Adrenal gland (tissue), 12 donors: ENCODE measurements around the gene SCN8A. TPM values are rescaled to one million over a fixed set of nuclear protein-coding genes. Genes with fewer than 3 reads are reported as not detected.

Experiments
- DNase-seq, 7 donors: peaks; one replicate each; pipeline ENCODE4 v3.0.0-alpha.2; 2019 to 2020
- H3K27ac ChIP-seq, 5 donors: fragments of 200-600 bp; sonication (generic) in 4 of 5; 1 replicate in 3 of 5; 2 replicates in 2 of 5; pipeline versions ENCODE4 v1.5.1 to v1.8.0; 2016 to 2020; ENCODE audit warnings: mild to moderate bottlenecking in 1 of 5
- H3K27me3 ChIP-seq: fragments of 200-600 bp; 2 replicates; pipeline ENCODE4 v1.8.0; 2021
- H3K36me3 ChIP-seq, 2 donors: fragments of 200-600 bp; replicated peaks in 1 of 2; 1 replicate in 1 of 2; 2 replicates in 1 of 2; pipeline versions ENCODE4 v1.5.1 to v1.8.0; 2018 to 2022
- H3K4me1 ChIP-seq, 2 donors: fragments of 200-600 bp; replicated peaks in 1 of 2; 1 replicate in 1 of 2; 2 replicates in 1 of 2; pipeline versions ENCODE4 v1.5.1 to v1.8.0; 2018 to 2021
- H3K4me3 ChIP-seq, 4 donors: fragments of 200-600 bp; sonication (generic) in 3 of 4; one replicate each; pipeline ENCODE4 v1.5.1; 2016 to 2018
- H3K9me3 ChIP-seq, 3 donors: fragments of 200-600 bp; sonication (generic) in 1 of 3; replicated peaks in 1 of 3; 1 replicate in 2 of 3; 2 replicates in 1 of 3; pipeline versions ENCODE4 v1.5.1 to v1.8.0; 2016 to 2021
- CTCF ChIP-seq, 6 experiments: fragments of 450-650 bp in 4 of 6; fragments of 200-600 bp in 2 of 6; sonication (generic) in 1 of 6; IDR thresholded peaks; 1 replicate in 5 of 6; 2 replicates in 1 of 6; pipeline versions ENCODE4 v1.5.1 to v1.8.0; 2016 to 2021; ENCODE audit warnings: antibody characterized with exemption in 6 of 6, mild to moderate bottlenecking in 2 of 6, moderate library complexity in 1 of 6
- POLR2A ChIP-seq, 2 donors: fragments of 450-650 bp; IDR thresholded peaks; one replicate each; pipeline ENCODE4 v1.6.1; 2017; ENCODE audit warnings: antibody characterized with exemption in 2 of 2, mild to moderate bottlenecking in 2 of 2, moderate library complexity in 1 of 2
- WGBS, 4 donors: extraction: QIAGEN DNeasy Blood & Tissue Kit in 2 of 4; methylation state at CpG; one replicate each; pipeline versions ENCODE4 v1.1.5 to v1.1.7; 2013 to 2017; 5-methylcytosine and 5-hydroxymethylcytosine counted together
- intact Hi-C, 2 donors: fragments of 100-400 bp; cut with DNase I; formaldehyde crosslinking; loops; one replicate each; pipeline versions ENCODE4 v1.14.1 to v1.15.0; 2022 to 2023
- polyA plus RNA-seq, 3 donors: library from polyadenylated mRNA; stranded (reverse); fragments of 200-250 nt in 2 of 3; fragments of 350-450 nt in 1 of 3; fragmentation: Illumina TruSeq in 1 of 3; extraction: RNeasy Lipid Tissue Mini Kit (QIAGEN cat#74804) in 1 of 3; gene quantifications; one replicate each; pipeline ENCODE4 v1.2.3, GENCODE V29; 2013 to 2014
- total RNA-seq, 9 donors: library from RNA; depleted of rRNA in 4 of 9; stranded (reverse); fragments of >200 nt in 4 of 9; fragments of 120-200 nt in 1 of 9; fragmentation: NEBNext Ultra II Directional in 1 of 9; extraction: Animal tissue kit (Norgen Biotek cat#: 25700) in 1 of 9; gene quantifications; one replicate each; pipeline versions ENCODE4 v1.1.0 to v1.2.4, GENCODE V29; 2013 to 2023
- donor health status: healthy with polysubstance abuse.
- donor health status: Bipolar disorder and iron deficiency.
- donor health status: DM: yes; HTN: yes; CAD: no.
- donor health status: DM: no; HTN: no; CAD: no.
- donor health status: DM: no; HTN: no; CAD: no.
- donor health status: DM: yes; HTN: yes; CAD: no.

SCN8A gene
- total and polyA plus RNA-seq, 12 donors: 0.69 to 7.0 (median 2.0) TPM

GRCh38 chr12:51749206-51749985 lies 158.4 kb downstream of the SCN8A start:
- intact Hi-C loops: no loop called here
- no peaks in the 10 kb centered on the region for H3K27me3 ChIP-seq
- no peak for DNase-seq
- 85 to 91% (median 87%) methylated on average over 10 of the region's 10 CpGs for WGBS, 4 donors
- H3K4me3 ChIP-seq: no peak overlapping the region
- no peaks in the 10 kb centered on the region for H3K4me1 ChIP-seq
- no peaks in the 10 kb centered on the region for H3K36me3 ChIP-seq
- TF ChIP-seq CTCF (IDR thresholded peaks at IDR 0.05): no peak
- TF ChIP-seq POLR2A (IDR thresholded peaks at IDR 0.05): no peak
- no peaks in the 10 kb centered on the region for H3K9me3 ChIP-seq
- no peak overlapping the region for H3K27ac ChIP-seq

GRCh38 chr12:51749986-51750317 lies 158.9 kb downstream of the SCN8A start:
- H3K4me3 ChIP-seq: no peak overlapping the region
- TF ChIP-seq POLR2A (IDR thresholded peaks at IDR 0.05) (no peak), CTCF (IDR thresholded peaks at IDR 0.05) (no peak)
- no peaks in the 10 kb centered on the region for H3K27me3 ChIP-seq
- DNase-seq: no peak
- no peak overlapping the region for H3K27ac ChIP-seq
- WGBS, 4 donors: 54 to 72% (median 68%) methylated on average over 1 of the region's 1 CpG
- H3K9me3 ChIP-seq: no peaks in the 10 kb centered on the region
- H3K36me3 ChIP-seq: no peaks in the 10 kb centered on the region
- no peaks in the 10 kb centered on the region for H3K4me1 ChIP-seq
- intact Hi-C loops: no loop called here

- H3K27ac ChIP-seq: peak overlapping the region in 1 of 5 donors; percentile 11
- WGBS, 4 donors: 49 to 66% (median 65%) methylated on average over 2 of the region's 2 CpGs
- intact Hi-C loops: no loop called here
Measured at GRCh38 chr12:51751661-51752060, 160.6 kb downstream of the SCN8A start.

More at GRCh38 chr12:51751661-51752060, 160.6 kb downstream of the SCN8A start:
- Histone ChIP-seq H3K36me3 (no peaks in the 10 kb centered on the region), H3K9me3 (no peaks in the 10 kb centered on the region), H3K27me3 (no peaks in the 10 kb centered on the region), H3K4me3 (no peak overlapping the region), H3K4me1 (no peaks in the 10 kb centered on the region)
- TF ChIP-seq CTCF (IDR thresholded peaks at IDR 0.05): no peak
- TF ChIP-seq POLR2A (IDR thresholded peaks at IDR 0.05): no peak
- peak in 4 of 7 donors; percentile 38 to 58 (median 49) for DNase-seq
